Adipocyte (in vitro differentiated cells): ENCODE results near the gene MORC1.
A peak's percentile ranks its signal among the peaks of the same experiment; 100 is the strongest.

Source experiments
- DNase-seq: peaks from one replicate; pipeline ENCODE4 v3.0.0-alpha.2; 2015; ENCODE audit warnings: low read depth
- H3K27me3 ChIP-seq: replicated peaks from 2 replicates; pipeline ENCODE4 v1.7.0; 2013; ENCODE audit warnings: mild to moderate bottlenecking, low read length, moderate library complexity; ENCODE audit not compliant: control insufficient read depth, insufficient read depth
- H3K36me3 ChIP-seq: 2 replicates; pipeline ENCODE4 v1.7.0; 2013; ENCODE audit warnings: low read length, mild to moderate bottlenecking, moderate library complexity; ENCODE audit not compliant: control insufficient read depth, insufficient read depth, severe bottlenecking
- H3K4me1 ChIP-seq: 2 replicates; pipeline ENCODE4 v1.7.0; 2013; ENCODE audit warnings: mild to moderate bottlenecking, low read length, moderate library complexity; ENCODE audit not compliant: control insufficient read depth, insufficient read depth
- H3K4me3 ChIP-seq: 2 replicates; pipeline ENCODE4 v1.7.0; 2013; ENCODE audit warnings: mild to moderate bottlenecking, low read length, moderate library complexity
- H3K9ac ChIP-seq: 2 replicates; pipeline ENCODE4 v1.7.0; 2013; ENCODE audit warnings: mild to moderate bottlenecking, low read length, moderate library complexity
- H3K9me3 ChIP-seq: 2 replicates; pipeline ENCODE4 v1.7.0; 2013; ENCODE audit warnings: mild to moderate bottlenecking, low read length, moderate library complexity; ENCODE audit not compliant: control insufficient read depth

Gene MORC1

DNA sequence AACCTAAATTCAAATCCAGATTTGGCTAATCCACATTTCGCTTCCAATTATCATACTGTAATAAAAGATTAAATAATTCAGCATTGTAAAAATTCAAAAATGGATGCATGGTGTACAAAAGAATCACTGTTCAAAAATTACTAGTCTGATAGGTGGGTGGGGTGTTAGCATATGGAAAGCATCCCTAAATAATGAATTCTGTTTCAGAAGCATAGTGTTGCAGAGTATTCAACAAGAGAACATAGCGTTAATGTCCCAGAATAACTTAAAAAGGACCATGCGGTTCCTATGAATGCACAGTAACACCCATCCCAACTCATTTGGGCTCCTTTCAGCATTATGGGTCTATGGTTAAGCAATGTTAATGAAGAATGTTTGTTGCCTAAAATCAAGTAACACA is 51.1 kb downstream of the MORC1 start:
- H3K9me3 ChIP-seq, result no peaks in the 10 kb centered on the region
- no peak for DNase-seq
- no peak overlapping the region for H3K4me3 ChIP-seq
- H3K36me3 ChIP-seq, result no peaks in the 10 kb centered on the region
- H3K27me3 ChIP-seq, result peaks cover 5% of the 10 kb centered on the region
- no peak overlapping the region for H3K9ac ChIP-seq
- H3K4me1 ChIP-seq, result no peaks in the 10 kb centered on the region

DNA sequence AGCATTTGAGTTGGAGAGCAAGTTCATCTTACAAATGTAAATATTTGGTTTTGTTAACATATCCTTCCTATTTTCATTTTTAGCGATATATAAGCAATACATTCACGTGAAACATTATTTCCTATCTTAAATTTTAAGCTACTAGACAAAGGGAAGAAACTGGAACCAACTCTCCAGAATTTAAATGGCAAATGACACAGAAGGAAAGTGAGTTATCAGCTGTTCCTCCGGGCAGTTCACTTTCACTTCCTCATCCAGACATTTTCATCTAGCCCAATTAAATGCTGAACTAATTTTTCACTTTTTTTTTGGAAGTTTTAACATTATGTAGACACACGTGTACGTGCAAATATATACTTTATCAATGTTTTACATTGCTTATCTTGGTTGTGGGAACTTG is 58.7 kb downstream of the MORC1 start:
- H3K9ac ChIP-seq, result no peak overlapping the region
- H3K36me3 ChIP-seq, result no peaks in the 10 kb centered on the region
- H3K4me3 ChIP-seq, result no peak overlapping the region
- no peaks in the 10 kb centered on the region for H3K4me1 ChIP-seq
- DNase-seq, result no peak
- no peaks in the 10 kb centered on the region for H3K9me3 ChIP-seq
- peaks cover 6% of the 10 kb centered on the region for H3K27me3 ChIP-seq

DNA sequence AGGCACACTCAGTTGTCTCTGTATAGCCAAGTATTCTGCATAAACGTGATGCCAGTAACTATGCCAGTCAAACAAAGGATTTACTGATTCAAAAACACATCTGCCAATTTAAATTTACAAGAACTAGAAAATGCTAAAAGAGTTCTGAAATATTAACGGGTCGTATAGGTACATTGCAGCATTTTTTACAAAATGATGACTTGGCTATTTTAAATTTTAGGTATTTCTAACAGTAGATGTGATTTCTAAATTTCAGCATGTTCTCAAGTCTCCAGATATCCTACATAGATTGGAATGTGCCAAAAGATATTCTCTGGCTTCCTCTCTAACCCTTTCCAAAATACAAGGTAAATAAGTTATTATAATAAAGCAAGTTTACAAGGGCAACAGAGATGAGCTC is 60.3 kb downstream of the MORC1 start:
- H3K36me3 ChIP-seq, result no peaks in the 10 kb centered on the region
- no peak for DNase-seq
- H3K4me3 ChIP-seq, result no peak overlapping the region
- no peaks in the 10 kb centered on the region for H3K4me1 ChIP-seq
- H3K9me3 ChIP-seq, result no peaks in the 10 kb centered on the region
- H3K9ac ChIP-seq, result no peak overlapping the region
- peaks cover 6% of the 10 kb centered on the region for H3K27me3 ChIP-seq

- Histone ChIP-seq H3K4me1 (no peaks in the 10 kb centered on the region), H3K36me3 (no peaks in the 10 kb centered on the region), H3K4me3 (no peak overlapping the region), H3K27me3 (peaks cover 6% of the 10 kb centered on the region), H3K9ac (no peak overlapping the region), H3K9me3 (no peaks in the 10 kb centered on the region)
- no peak for DNase-seq
Observed at GRCh38 chr3:109057056-109057455, 60.9 kb downstream of the MORC1 start.

DNA sequence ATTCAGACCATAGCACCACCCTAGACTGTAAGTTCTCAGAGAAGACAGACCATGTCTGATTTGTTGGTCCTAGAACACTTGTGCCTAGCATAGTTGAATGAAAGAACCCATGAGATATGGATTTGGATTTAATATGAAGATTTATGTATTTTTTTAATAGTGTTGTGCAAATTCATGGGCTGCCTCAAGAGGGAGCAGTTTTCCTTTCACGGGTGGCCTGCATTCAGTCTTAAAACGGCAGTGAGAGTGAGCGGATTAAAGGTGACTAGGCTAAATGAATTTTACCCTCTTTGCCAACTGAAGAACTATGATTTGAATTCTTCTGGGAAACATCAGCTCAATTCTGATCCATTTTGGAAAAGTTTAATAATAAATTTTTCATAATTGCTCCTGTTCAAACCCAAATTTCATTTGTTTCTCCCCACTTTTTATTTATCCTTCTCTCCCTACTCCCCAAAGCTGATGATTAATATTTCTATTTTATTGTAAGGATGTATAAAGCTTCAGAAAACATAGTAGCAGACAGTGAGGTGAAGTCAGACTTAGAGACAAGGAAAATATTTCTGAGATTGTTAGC is 67.3 kb downstream of the MORC1 start:
- Histone ChIP-seq H3K4me1 (no peaks in the 10 kb centered on the region), H3K9me3 (no peaks in the 10 kb centered on the region), H3K27me3 (no peaks in the 10 kb centered on the region), H3K9ac (no peak overlapping the region), H3K36me3 (no peaks in the 10 kb centered on the region), H3K4me3 (no peak overlapping the region)
- peak; percentile 9 for DNase-seq

GRCh38 chr3:109047366-109047765 is 70.6 kb downstream of the MORC1 start:
- no peaks in the 10 kb centered on the region for H3K36me3 ChIP-seq
- H3K27me3 ChIP-seq, result no peaks in the 10 kb centered on the region
- H3K4me3 ChIP-seq, result no peak overlapping the region
- no peaks in the 10 kb centered on the region for H3K4me1 ChIP-seq
- no peak overlapping the region for H3K9ac ChIP-seq
- no peaks in the 10 kb centered on the region for H3K9me3 ChIP-seq
- DNase-seq, result no peak

GRCh38 chr3:109045271-109046040 is 72.5 kb downstream of the MORC1 start:
- Histone ChIP-seq H3K27me3 (no peaks in the 10 kb centered on the region), H3K4me3 (no peak overlapping the region), H3K9ac (no peak overlapping the region), H3K9me3 (no peaks in the 10 kb centered on the region), H3K36me3 (no peaks in the 10 kb centered on the region), H3K4me1 (no peaks in the 10 kb centered on the region)
- DNase-seq, result no peak

- H3K9ac ChIP-seq, result no peak overlapping the region
- H3K4me3 ChIP-seq, result no peak overlapping the region
- DNase-seq, result no peak
- H3K27me3 ChIP-seq, result no peaks in the 10 kb centered on the region
- no peaks in the 10 kb centered on the region for H3K4me1 ChIP-seq
- H3K36me3 ChIP-seq, result no peaks in the 10 kb centered on the region
- no peaks in the 10 kb centered on the region for H3K9me3 ChIP-seq
Observed at GRCh38 chr3:109035082-109035481, 82.9 kb downstream of the MORC1 start.

GRCh38 chr3:109033000-109033660 is 84.8 kb downstream of the MORC1 start:
- DNase-seq, result no peak

GRCh38 chr3:109028753-109029152 is 89.2 kb downstream of the MORC1 start:
- H3K4me3 ChIP-seq, result no peak overlapping the region
- no peaks in the 10 kb centered on the region for H3K9me3 ChIP-seq
- no peak overlapping the region for H3K9ac ChIP-seq
- H3K4me1 ChIP-seq, result no peaks in the 10 kb centered on the region
- no peaks in the 10 kb centered on the region for H3K36me3 ChIP-seq
- DNase-seq, result no peak
- H3K27me3 ChIP-seq, result no peaks in the 10 kb centered on the region

More at GRCh38 chr3:109033000-109033660, 84.8 kb downstream of the MORC1 start:
- H3K9ac ChIP-seq, result no peak overlapping the region
- no peaks in the 10 kb centered on the region for H3K4me1 ChIP-seq
- H3K9me3 ChIP-seq, result no peaks in the 10 kb centered on the region
- H3K4me3 ChIP-seq, result no peak overlapping the region
- no peaks in the 10 kb centered on the region for H3K36me3 ChIP-seq
- H3K27me3 ChIP-seq, result no peaks in the 10 kb centered on the region

GRCh38 chr3:109026821-109027220 is 91.1 kb downstream of the MORC1 start:
- no peak for DNase-seq
- no peaks in the 10 kb centered on the region for H3K4me1 ChIP-seq
- no peaks in the 10 kb centered on the region for H3K9me3 ChIP-seq
- no peaks in the 10 kb centered on the region for H3K27me3 ChIP-seq
- H3K9ac ChIP-seq, result no peak overlapping the region
- H3K4me3 ChIP-seq, result no peak overlapping the region
- H3K36me3 ChIP-seq, result no peaks in the 10 kb centered on the region
